ENCODE results near the gene RPGRIP1. TPM values are rescaled to one million over a fixed set of nuclear protein-coding genes. Genes with fewer than 3 reads are reported as not detected.

RPGRIP1 gene
- total RNA-seq, 4 donors from 2014 or later = not detected

- Histone ChIP-seq H3K27me3 (no peaks in the 10 kb centered on the region), H3K36me3 (peaks cover 10 to 75% (median 41%) of the 10 kb centered on the region in 4 donors), H3K4me3 (peak overlapping the region in 1 of 4 donors; percentile 1), H3K27ac (replicated peaks in 1 of 4) (no peak overlapping the region), H3K4me1 (peaks cover 73 to 91% (median 89%) of the 10 kb centered on the region in 4 donors), H3K9me3 (no peaks in the 10 kb centered on the region)
- DNase-seq (ENCODE audit: extremely low spot score) = no peak
- no peak for TF ChIP-seq POLR2AphosphoS5 (IDR thresholded peaks at IDR 0.05)
- TF ChIP-seq, protein P1, sequence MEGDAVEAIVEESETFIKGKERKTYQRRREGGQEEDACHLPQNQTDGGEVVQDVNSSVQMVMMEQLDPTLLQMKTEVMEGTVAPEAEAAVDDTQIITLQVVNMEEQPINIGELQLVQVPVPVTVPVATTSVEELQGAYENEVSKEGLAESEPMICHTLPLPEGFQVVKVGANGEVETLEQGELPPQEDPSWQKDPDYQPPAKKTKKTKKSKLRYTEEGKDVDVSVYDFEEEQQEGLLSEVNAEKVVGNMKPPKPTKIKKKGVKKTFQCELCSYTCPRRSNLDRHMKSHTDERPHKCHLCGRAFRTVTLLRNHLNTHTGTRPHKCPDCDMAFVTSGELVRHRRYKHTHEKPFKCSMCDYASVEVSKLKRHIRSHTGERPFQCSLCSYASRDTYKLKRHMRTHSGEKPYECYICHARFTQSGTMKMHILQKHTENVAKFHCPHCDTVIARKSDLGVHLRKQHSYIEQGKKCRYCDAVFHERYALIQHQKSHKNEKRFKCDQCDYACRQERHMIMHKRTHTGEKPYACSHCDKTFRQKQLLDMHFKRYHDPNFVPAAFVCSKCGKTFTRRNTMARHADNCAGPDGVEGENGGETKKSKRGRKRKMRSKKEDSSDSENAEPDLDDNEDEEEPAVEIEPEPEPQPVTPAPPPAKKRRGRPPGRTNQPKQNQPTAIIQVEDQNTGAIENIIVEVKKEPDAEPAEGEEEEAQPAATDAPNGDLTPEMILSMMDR (IDR thresholded peaks at IDR 0.05) = no peak
- no peak for TF ChIP-seq EP300 (IDR thresholded peaks at IDR 0.05)
- TF ChIP-seq POLR2A (IDR thresholded peaks at IDR 0.05; ENCODE audit: low read depth) = no peak
- WGBS = 39% methylated on average over 7 of the region's 7 CpGs
- intact Hi-C loops (cut with DNase I) = no loop called here
Observed at GRCh38 chr14:21257394-21257909, 22.4 kb upstream of the RPGRIP1 start.

GRCh38 chr14:21258005-21258888, 21.6 kb upstream of the RPGRIP1 start:
- peaks cover 80 to 96% (median 91%) of the 10 kb centered on the region in 4 donors for H3K4me1 ChIP-seq
- H3K27me3 ChIP-seq = no peaks in the 10 kb centered on the region
- WGBS = 81% methylated on average over 10 of the region's 10 CpGs
- no peaks in the 10 kb centered on the region for H3K9me3 ChIP-seq
- no peak overlapping the region for H3K27ac ChIP-seq (replicated peaks in 1 of 4)
- intact Hi-C loops (cut with DNase I) = no loop called here
- peaks cover 10 to 72% (median 42%) of the 10 kb centered on the region in 4 donors for H3K36me3 ChIP-seq
- no peak for DNase-seq (ENCODE audit: extremely low spot score)
- no peak for TF ChIP-seq POLR2AphosphoS5 (IDR thresholded peaks at IDR 0.05)
- TF ChIP-seq POLR2A (IDR thresholded peaks at IDR 0.05; ENCODE audit: low read depth) = no peak
- TF ChIP-seq, protein P1 (IDR thresholded peaks at IDR 0.05) = no peak
- TF ChIP-seq EP300 (IDR thresholded peaks at IDR 0.05) = no peak
- peak overlapping the region in 1 of 4 donors; percentile 1 for H3K4me3 ChIP-seq

DNA sequence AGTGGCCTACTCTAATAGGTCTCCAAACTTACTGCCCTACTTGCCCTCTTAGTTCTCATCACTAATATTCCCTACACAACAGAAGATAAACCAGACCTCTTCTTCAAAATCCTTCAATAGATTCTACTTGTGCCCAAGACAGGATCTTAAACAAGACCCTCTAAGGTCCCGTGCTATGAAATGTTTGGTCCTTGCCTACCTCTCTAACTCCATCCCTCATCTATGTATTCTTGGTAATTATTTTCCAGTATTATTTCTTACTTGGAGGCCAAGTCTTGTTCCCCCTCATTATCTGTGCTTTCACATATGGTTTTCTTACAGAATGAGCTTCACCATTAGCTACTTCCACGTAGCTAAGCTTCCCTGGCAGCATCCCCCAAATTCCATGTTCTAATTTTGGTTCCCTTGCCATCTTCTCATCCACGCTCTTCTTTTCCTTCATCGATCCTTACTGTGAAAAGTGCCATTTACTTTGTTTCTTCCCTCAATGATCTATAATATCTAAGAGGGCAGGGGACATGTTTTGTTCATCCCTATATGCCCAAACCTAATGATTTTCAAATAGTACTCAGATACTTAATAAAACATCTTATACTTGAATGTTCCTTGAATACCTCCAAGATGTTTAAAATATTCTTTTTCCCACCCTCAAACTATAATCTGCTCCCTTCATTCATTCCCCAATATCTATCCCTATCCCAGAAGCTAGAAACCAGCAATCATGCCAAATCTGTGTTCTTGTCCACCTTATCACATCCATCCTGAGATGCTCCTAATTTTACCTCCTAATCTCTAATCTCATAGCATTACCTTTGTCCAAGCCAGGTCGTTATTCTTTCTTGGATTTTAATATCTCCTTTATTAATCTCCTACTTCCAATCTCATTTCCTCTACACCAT, 20.7 kb upstream of the RPGRIP1 start:
- peaks cover 89 to 98% (median 93%) of the 10 kb centered on the region in 4 donors for H3K4me1 ChIP-seq
- 76% methylated on average over 5 of the region's 5 CpGs for WGBS
- H3K27ac ChIP-seq (replicated peaks in 1 of 4) = peak overlapping the region in 1 of 4 donors; percentile 10
- intact Hi-C loops (cut with DNase I) = no loop called here
- TF ChIP-seq EP300 (IDR thresholded peaks at IDR 0.05) (no peak), POLR2A (IDR thresholded peaks at IDR 0.05; ENCODE audit: low read depth) (no peak), POLR2AphosphoS5 (IDR thresholded peaks at IDR 0.05) (no peak)
- TF ChIP-seq, protein P1 (IDR thresholded peaks at IDR 0.05) = no peak
- H3K9me3 ChIP-seq = no peaks in the 10 kb centered on the region
- peaks cover 9 to 72% (median 42%) of the 10 kb centered on the region in 4 donors for H3K36me3 ChIP-seq
- DNase-seq (ENCODE audit: extremely low spot score) = no peak
- H3K4me3 ChIP-seq = no peak overlapping the region
- H3K27me3 ChIP-seq = no peaks in the 10 kb centered on the region

DNA sequence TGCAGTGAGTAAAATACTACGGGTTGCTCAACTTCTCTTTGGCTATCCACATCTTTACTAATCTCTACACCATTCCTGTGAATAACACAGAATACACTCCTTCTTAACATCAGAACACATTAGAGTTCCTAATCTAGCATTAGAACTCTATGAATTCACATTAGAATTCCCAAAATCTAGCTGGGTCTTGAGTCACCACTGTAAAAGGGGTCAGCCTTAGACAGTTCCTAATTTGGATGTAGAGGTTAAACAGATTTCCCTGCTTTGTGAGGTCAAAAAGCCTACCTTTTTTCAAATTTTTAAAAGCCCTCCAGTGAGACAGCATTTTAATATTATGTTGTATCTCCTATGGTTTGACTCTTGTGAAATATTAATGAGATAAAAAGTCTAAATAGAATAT, 18.1 kb upstream of the RPGRIP1 start:
- intact Hi-C loops (cut with DNase I) = loop anchor here (5.0 to 10.0 kb wide), 2 partner anchors 40 to 167 kb away; partner anchors contain the start of gene ZNF219

More for the DNA sequence above, 18.1 kb upstream of the RPGRIP1 start:
- WGBS = 42% methylated on average over 1 of the region's 1 CpG
- no peak overlapping the region for H3K4me3 ChIP-seq
- peaks cover 91 to 100% (median 93%) of the 10 kb centered on the region in 4 donors for H3K4me1 ChIP-seq
- no peaks in the 10 kb centered on the region for H3K9me3 ChIP-seq
- H3K27me3 ChIP-seq = no peaks in the 10 kb centered on the region
- H3K36me3 ChIP-seq = peaks cover 0 to 80% (median 45%) of the 10 kb centered on the region in 4 donors
- H3K27ac ChIP-seq (replicated peaks in 1 of 4) = peak overlapping the region in 1 of 4 donors; percentile 2
- TF ChIP-seq POLR2A (IDR thresholded peaks at IDR 0.05; ENCODE audit: low read depth) (no peak), POLR2AphosphoS5 (IDR thresholded peaks at IDR 0.05) (no peak), EP300 (IDR thresholded peaks at IDR 0.05) (no peak)
- TF ChIP-seq, protein P1 (IDR thresholded peaks at IDR 0.05) = no peak
- DNase-seq (ENCODE audit: extremely low spot score) = no peak

All from esophagus muscularis mucosa (tissue), 4 donors.